ENCODE results near the gene NLRC4.
"Not testable (repeated sequence)": the region's sequence is repeated elsewhere in the genome, so short reads cannot be mapped to it uniquely, and the experiment has no call there.

NLRC4 gene, protein sequence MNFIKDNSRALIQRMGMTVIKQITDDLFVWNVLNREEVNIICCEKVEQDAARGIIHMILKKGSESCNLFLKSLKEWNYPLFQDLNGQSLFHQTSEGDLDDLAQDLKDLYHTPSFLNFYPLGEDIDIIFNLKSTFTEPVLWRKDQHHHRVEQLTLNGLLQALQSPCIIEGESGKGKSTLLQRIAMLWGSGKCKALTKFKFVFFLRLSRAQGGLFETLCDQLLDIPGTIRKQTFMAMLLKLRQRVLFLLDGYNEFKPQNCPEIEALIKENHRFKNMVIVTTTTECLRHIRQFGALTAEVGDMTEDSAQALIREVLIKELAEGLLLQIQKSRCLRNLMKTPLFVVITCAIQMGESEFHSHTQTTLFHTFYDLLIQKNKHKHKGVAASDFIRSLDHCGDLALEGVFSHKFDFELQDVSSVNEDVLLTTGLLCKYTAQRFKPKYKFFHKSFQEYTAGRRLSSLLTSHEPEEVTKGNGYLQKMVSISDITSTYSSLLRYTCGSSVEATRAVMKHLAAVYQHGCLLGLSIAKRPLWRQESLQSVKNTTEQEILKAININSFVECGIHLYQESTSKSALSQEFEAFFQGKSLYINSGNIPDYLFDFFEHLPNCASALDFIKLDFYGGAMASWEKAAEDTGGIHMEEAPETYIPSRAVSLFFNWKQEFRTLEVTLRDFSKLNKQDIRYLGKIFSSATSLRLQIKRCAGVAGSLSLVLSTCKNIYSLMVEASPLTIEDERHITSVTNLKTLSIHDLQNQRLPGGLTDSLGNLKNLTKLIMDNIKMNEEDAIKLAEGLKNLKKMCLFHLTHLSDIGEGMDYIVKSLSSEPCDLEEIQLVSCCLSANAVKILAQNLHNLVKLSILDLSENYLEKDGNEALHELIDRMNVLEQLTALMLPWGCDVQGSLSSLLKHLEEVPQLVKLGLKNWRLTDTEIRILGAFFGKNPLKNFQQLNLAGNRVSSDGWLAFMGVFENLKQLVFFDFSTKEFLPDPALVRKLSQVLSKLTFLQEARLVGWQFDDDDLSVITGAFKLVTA

DNA sequence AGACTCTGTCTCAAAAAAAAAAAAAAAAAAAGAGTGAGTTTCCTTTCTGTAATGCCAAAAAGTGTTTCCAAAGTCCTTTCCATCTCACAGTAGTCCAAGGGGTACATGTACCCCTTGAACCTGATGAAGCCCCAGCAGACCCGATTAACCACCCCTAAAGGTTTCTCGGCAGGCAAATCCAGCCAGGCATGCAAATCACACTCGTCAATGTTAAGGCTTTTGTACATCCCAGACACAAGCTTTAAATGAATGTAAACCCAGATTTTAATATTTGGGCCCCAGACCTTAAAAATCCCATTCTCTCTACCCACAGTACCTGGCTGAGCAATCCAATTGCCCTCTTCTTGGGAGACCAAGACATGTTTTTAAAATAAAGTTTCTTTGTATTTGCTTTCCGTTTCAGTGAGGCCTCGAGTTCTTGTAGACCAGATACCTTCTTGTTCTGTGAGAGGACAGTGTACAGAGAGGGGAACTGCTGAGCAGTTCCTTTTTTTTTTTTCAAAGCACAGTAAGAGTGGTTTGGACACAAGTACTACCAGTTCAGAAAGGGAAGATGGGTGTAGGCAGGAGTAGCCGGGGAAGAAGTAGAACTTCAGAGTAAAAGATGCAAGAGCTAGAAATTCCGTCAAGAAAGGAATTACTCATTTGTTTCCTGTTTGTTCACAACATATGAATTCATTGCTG, at the start of gene NLRC4:
Gene NLRC4, minus strand, starts transcription at position 465 of the 684 bp plus-strand sequence. CDS start 8,111 bp downstream, outside the sequence.
- no peak for TF ChIP-seq Cebpa-rat (IDR thresholded peaks at IDR 0.05)
- peak within 1 kb of the TSS in 6 of 11 experiments; percentile 61 to 82 (median 76); a peak in 12 of 22 replicates for H3K27ac ChIP-seq
- H3K4me1 ChIP-seq = peaks cover 0 to 53% (median 27%) of the 10 kb centered on the region in 10 experiments; a peak in 15 of 20 replicates
- H3K36me3 ChIP-seq = no peaks in the 10 kb centered on the region
- peak within 1 kb of the TSS in 5 of 11 experiments; percentile 30 to 76 (median 71); a peak in 9 of 22 replicates for H3K9ac ChIP-seq
- no peaks in the 10 kb centered on the region for H4K20me1 ChIP-seq
- peak within 1 kb of the TSS in 4 of 10 experiments; percentile 19 to 47 (median 42); a peak in 6 of 20 replicates for H3K4me3 ChIP-seq
- H3K9me3 ChIP-seq (replicated peaks in 1 of 11) = no peaks in the 10 kb centered on the region
- no peaks in the 10 kb centered on the region for H3K27me3 ChIP-seq
- peak within 1 kb of the TSS in 6 of 11 experiments; percentile 39 to 97 (median 84); a peak in 12 of 22 replicates for H3K4me2 ChIP-seq

DNA sequence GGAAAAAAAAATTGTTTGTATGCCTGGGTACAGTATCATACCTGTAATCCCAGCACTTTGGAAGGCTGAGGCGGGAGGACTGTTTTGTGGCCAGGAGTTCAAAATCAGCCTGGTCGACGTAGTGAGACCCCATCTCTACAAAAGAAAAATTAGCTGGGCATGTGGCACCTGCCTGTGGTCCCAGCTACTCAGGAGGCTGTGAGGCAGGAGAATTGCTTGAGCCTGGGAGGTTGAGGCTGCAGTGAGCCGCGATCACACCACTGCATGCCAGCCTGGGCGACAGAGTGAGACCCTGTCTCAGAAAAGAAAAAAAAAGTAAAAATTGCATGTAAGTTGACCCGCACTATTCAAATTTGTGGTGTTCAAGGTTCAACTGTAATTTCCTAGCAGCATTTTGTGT, 45.9 kb upstream of the NLRC4 start:
- Histone ChIP-seq H3K27ac (no peak overlapping the region), H3K4me1 (no peaks in the 10 kb centered on the region), H4K20me1 (0 out of 22 replicates have a peak, but pooled peaks cover 0 to under 1% (median 0%) of the 10 kb centered on the region in 11 experiments), H3K36me3 (peaks cover 25 to 80% (median 45%) of the 10 kb centered on the region in 11 experiments), H3K27me3 (no peaks in the 10 kb centered on the region), H3K4me3 (no peak overlapping the region), H3K4me2 (no peak overlapping the region), H3K9me3 (replicated peaks in 1 of 11) (no peaks in the 10 kb centered on the region), H3K9ac (no peak overlapping the region)
- TF ChIP-seq Cebpa-rat (IDR thresholded peaks at IDR 0.05) = no peak

GRCh38 chr2:32293966-32294562, 29.4 kb upstream of the NLRC4 start:
- peaks cover 0 to 40% (median 28%) of the 10 kb centered on the region in 11 experiments; a peak in 20 of 22 replicates for H3K9me3 ChIP-seq (replicated peaks in 1 of 11)
- not testable (repeated sequence) for H3K9ac ChIP-seq, H3K27me3 ChIP-seq, H3K4me3 ChIP-seq, H3K4me2 ChIP-seq, H3K27ac ChIP-seq, H4K20me1 ChIP-seq
- peaks cover 56 to 89% (median 71%) of the 10 kb centered on the region in 11 experiments for H3K36me3 ChIP-seq
- peaks cover 0 to 23% (median 6%) of the 10 kb centered on the region in 10 experiments; a peak in 13 of 20 replicates for H3K4me1 ChIP-seq

- H3K36me3 ChIP-seq = peaks cover 51 to 87% (median 65%) of the 10 kb centered on the region in 11 experiments
- not testable (repeated sequence) for H3K9ac ChIP-seq, H3K4me3 ChIP-seq, H3K4me2 ChIP-seq, H3K27me3 ChIP-seq, H3K27ac ChIP-seq
- peaks cover 0 to 29% (median 12%) of the 10 kb centered on the region in 10 experiments; a peak in 14 of 20 replicates for H3K4me1 ChIP-seq
- peaks cover 0 to 11% (median 3%) of the 10 kb centered on the region in 11 experiments; a peak in 8 of 22 replicates for H4K20me1 ChIP-seq
- H3K9me3 ChIP-seq (replicated peaks in 1 of 11) = peaks cover 0 to 40% (median 28%) of the 10 kb centered on the region in 11 experiments; a peak in 20 of 22 replicates
Observed at GRCh38 chr2:32293493-32293892, 28.8 kb upstream of the NLRC4 start.

GRCh38 chr2:32291746-32292145, 27.1 kb upstream of the NLRC4 start:
- Histone ChIP-seq H3K4me3 (no peak overlapping the region), H3K27ac (no peak overlapping the region), H3K4me1 (peaks cover 0 to 47% (median 16%) of the 10 kb centered on the region in 10 experiments; a peak in 14 of 20 replicates), H3K27me3 (no peaks in the 10 kb centered on the region), H4K20me1 (peaks cover 0 to 29% (median 15%) of the 10 kb centered on the region in 11 experiments; a peak in 11 of 22 replicates), H3K4me2 (no peak overlapping the region), H3K9me3 (replicated peaks in 1 of 11) (peaks cover 0 to 40% (median 28%) of the 10 kb centered on the region in 11 experiments; a peak in 20 of 22 replicates), H3K9ac (no peak overlapping the region), H3K36me3 (peaks cover 40 to 87% (median 54%) of the 10 kb centered on the region in 11 experiments)
- TF ChIP-seq Cebpa-rat (IDR thresholded peaks at IDR 0.05) = no peak

- Histone ChIP-seq H3K9me3 (replicated peaks in 1 of 11) (peaks cover 0 to 33% (median 25%) of the 10 kb centered on the region in 11 experiments; a peak in 20 of 22 replicates), H4K20me1 (peaks cover 0 to 44% (median 15%) of the 10 kb centered on the region in 11 experiments; a peak in 11 of 22 replicates), H3K36me3 (peaks cover 27 to 87% (median 53%) of the 10 kb centered on the region in 11 experiments; a peak in 21 of 22 replicates), H3K27me3 (no peaks in the 10 kb centered on the region), H3K4me2 (peak overlapping the region in 4 of 11 experiments; percentile 15 to 82 (median 70); a peak in 4 of 22 replicates), H3K4me1 (peaks cover 0 to 59% (median 16%) of the 10 kb centered on the region in 10 experiments; a peak in 14 of 20 replicates), H3K27ac (peak overlapping the region in 4 of 11 experiments; percentile 67 to 86 (median 81); a peak in 8 of 22 replicates), H3K9ac (peak overlapping the region in 2 of 11 experiments; percentile 5 to 12; a peak in 2 of 22 replicates), H3K4me3 (no peak overlapping the region)
- no peak for TF ChIP-seq Cebpa-rat (IDR thresholded peaks at IDR 0.05)
Observed at GRCh38 chr2:32290000-32290339, 25.3 kb upstream of the NLRC4 start.

GRCh38 chr2:32289165-32289999, 24.7 kb upstream of the NLRC4 start:
- peaks cover 0 to 65% (median 17%) of the 10 kb centered on the region in 10 experiments; a peak in 14 of 20 replicates for H3K4me1 ChIP-seq
- H3K9ac ChIP-seq = peak overlapping the region in 5 of 11 experiments; percentile 21 to 67 (median 23); a peak in 7 of 22 replicates
- peaks cover 25 to 88% (median 57%) of the 10 kb centered on the region in 11 experiments; a peak in 21 of 22 replicates for H3K36me3 ChIP-seq
- no peak overlapping the region for H3K4me3 ChIP-seq
- peaks cover 4 to 50% (median 21%) of the 10 kb centered on the region in 11 experiments; a peak in 14 of 22 replicates for H4K20me1 ChIP-seq
- H3K27ac ChIP-seq = peak overlapping the region in 7 of 11 experiments; percentile 39 to 86 (median 72); a peak in 14 of 22 replicates
- H3K27me3 ChIP-seq = no peaks in the 10 kb centered on the region
- TF ChIP-seq Cebpa-rat (IDR thresholded peaks at IDR 0.05) = no peak
- peaks cover 0 to 32% (median 25%) of the 10 kb centered on the region in 11 experiments; a peak in 20 of 22 replicates for H3K9me3 ChIP-seq (replicated peaks in 1 of 11)
- peak overlapping the region in 8 of 11 experiments; percentile 5 to 82 (median 59); a peak in 14 of 22 replicates for H3K4me2 ChIP-seq
